ENCODE data around the gene FMR1.

GRCh38 chrX:147913570-147913969, 1.9 kb downstream of the FMR1 start:
- TF ChIP-seq EP300 (IDR thresholded peaks at IDR 0.05) = no peak
- no peak for TF ChIP-seq MYC (IDR thresholded peaks at IDR 0.05; ENCODE audit: borderline replicate concordance, low read length)
- no peak for TF ChIP-seq PBX3 (IDR thresholded peaks at IDR 0.05)
- no peak for TF ChIP-seq MAX (IDR thresholded peaks at IDR 0.05)
- TF ChIP-seq POLR2A (IDR thresholded peaks at IDR 0.05; ENCODE audit: low read length) = no peak
- TF ChIP-seq CTCF (IDR thresholded peaks at IDR 0.05) = no peak
- no peak for TF ChIP-seq MAFK (IDR thresholded peaks at IDR 0.05; ENCODE audit: partially characterized antibody)
- TF ChIP-seq HOXA7 (CRISPR knock-in tag; IDR thresholded peaks at IDR 0.05) = no peak
- TF ChIP-seq ZFP36 (IDR thresholded peaks at IDR 0.05; ENCODE audit: borderline replicate concordance, partially characterized antibody) = no peak
- no peak for TF ChIP-seq BHLHE40 (IDR thresholded peaks at IDR 0.05; ENCODE audit: low read depth, low read length)
- TF ChIP-seq CHD2 (IDR thresholded peaks at IDR 0.05; ENCODE audit: low read length, partially characterized antibody) = no peak
- TF ChIP-seq CEBPB (IDR thresholded peaks at IDR 0.05) = no peak
- no peak for TF ChIP-seq HOXB13 (CRISPR knock-in tag; IDR thresholded peaks at IDR 0.05; ENCODE audit: low read depth)

Measured in A549 (cell line).